ENCODE data around the gene CES2.

Gene CES2

DNA sequence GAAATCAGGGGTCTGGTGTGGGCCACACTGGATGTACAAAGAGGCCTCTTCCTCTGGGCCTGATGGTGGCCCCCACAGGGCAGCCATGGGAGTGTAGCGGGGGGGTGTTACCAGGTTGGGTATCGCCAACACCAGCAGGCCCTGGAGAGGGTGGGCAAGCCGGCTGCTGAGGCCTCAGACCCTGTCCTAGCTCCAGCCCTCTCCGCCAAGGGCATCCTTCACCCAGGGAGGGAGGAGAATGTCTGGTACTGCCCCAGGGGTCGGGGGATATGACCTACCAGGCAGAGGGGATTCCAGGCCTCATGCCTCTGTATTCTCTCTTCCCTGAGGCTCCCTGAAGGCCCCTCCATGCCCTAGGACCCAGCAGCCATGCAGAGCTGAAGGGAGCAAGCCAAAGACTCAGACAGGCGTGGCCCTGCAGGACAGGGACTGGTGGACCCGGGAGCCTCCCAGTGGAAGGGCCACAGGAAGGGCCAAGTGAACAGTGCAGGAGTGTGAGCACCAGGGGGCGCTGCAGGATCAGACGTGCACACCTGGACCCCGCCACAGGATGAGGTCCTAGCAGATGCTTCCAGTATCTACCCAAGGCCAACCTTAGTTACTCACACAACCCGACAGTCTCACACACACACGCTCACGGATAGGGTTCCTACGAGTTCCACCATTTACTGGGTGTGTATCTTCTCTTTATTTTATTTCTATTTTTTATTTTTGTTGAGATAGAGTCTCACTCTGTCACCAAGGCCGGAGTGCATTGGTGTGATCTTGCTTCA, 42.2 kb downstream of the CES2 start (continued):
- TF ChIP-seq, protein P1, sequence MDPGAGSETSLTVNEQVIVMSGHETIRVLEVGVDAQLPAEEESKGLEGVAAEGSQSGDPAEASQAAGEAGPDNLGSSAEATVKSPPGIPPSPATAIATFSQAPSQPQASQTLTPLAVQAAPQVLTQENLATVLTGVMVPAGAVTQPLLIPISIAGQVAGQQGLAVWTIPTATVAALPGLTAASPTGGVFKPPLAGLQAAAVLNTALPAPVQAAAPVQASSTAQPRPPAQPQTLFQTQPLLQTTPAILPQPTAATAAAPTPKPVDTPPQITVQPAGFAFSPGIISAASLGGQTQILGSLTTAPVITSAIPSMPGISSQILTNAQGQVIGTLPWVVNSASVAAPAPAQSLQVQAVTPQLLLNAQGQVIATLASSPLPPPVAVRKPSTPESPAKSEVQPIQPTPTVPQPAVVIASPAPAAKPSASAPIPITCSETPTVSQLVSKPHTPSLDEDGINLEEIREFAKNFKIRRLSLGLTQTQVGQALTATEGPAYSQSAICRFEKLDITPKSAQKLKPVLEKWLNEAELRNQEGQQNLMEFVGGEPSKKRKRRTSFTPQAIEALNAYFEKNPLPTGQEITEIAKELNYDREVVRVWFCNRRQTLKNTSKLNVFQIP (CRISPR knock-in tag; IDR thresholded peaks at IDR 0.05; ENCODE audit: borderline replicate concordance, low read depth) = no peak
- no peak for TF ChIP-seq CSDC2 (CRISPR knock-in tag; IDR thresholded peaks at IDR 0.05)
- TF ChIP-seq RARB (CRISPR knock-in tag; IDR thresholded peaks at IDR 0.05) = no peak
- no peak for TF ChIP-seq SNAI2 (CRISPR knock-in tag; IDR thresholded peaks at IDR 0.05)

DNA sequence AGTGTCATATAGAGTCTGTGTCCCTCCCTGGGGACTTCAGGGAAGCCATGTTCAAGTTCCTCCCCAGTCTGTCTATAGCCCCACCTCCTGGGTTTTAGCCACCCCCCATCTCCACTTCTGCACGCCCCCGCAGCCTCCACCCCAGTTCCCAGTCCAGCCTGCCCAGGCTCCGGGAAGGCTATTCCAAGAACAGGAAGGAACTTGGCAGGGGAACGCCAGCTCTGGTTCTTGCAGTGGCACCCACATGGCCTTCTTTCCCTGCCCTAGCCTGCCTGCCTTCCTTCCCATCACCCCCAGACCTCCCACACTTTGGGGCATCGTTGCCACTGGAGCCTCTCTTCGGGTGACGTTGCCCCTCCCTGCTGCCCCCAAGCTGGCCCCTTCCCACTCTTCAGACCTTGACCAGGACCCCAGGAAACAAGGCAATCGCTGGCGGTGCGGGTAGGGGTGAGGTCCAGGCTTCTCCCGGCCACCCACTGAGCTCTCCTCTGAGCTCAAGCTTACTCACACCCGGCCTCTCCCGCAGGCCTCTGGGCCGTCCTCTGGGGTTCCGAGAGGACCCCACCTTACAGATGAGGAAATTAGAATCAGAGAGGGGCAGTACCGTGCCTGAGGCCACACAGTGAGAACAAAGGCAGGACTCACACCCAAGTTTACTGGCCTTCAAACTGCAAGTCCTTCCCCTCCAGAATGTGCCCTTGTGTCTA, 43.8 kb downstream of the CES2 start:
- TF ChIP-seq ARNTL (CRISPR knock-in tag; IDR thresholded peaks at IDR 0.05; ENCODE audit: borderline replicate concordance, low read depth) = no peak
- TF ChIP-seq, protein P2, sequence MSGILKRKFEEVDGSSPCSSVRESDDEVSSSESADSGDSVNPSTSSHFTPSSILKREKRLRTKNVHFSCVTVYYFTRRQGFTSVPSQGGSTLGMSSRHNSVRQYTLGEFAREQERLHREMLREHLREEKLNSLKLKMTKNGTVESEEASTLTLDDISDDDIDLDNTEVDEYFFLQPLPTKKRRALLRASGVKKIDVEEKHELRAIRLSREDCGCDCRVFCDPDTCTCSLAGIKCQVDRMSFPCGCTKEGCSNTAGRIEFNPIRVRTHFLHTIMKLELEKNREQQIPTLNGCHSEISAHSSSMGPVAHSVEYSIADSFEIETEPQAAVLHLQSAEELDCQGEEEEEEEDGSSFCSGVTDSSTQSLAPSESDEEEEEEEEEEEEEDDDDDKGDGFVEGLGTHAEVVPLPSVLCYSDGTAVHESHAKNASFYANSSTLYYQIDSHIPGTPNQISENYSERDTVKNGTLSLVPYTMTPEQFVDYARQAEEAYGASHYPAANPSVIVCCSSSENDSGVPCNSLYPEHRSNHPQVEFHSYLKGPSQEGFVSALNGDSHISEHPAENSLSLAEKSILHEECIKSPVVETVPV (CRISPR knock-in tag; IDR thresholded peaks at IDR 0.05) = no peak
- TF ChIP-seq SNAI2 (CRISPR knock-in tag; IDR thresholded peaks at IDR 0.05) = no peak
- no peak for TF ChIP-seq RARB (CRISPR knock-in tag; IDR thresholded peaks at IDR 0.05)
- no peak for TF ChIP-seq ZC3H10 (CRISPR knock-in tag; IDR thresholded peaks at IDR 0.05)
- TF ChIP-seq ZNF70 (CRISPR knock-in tag; IDR thresholded peaks at IDR 0.05) = no peak
- TF ChIP-seq, protein P3, sequence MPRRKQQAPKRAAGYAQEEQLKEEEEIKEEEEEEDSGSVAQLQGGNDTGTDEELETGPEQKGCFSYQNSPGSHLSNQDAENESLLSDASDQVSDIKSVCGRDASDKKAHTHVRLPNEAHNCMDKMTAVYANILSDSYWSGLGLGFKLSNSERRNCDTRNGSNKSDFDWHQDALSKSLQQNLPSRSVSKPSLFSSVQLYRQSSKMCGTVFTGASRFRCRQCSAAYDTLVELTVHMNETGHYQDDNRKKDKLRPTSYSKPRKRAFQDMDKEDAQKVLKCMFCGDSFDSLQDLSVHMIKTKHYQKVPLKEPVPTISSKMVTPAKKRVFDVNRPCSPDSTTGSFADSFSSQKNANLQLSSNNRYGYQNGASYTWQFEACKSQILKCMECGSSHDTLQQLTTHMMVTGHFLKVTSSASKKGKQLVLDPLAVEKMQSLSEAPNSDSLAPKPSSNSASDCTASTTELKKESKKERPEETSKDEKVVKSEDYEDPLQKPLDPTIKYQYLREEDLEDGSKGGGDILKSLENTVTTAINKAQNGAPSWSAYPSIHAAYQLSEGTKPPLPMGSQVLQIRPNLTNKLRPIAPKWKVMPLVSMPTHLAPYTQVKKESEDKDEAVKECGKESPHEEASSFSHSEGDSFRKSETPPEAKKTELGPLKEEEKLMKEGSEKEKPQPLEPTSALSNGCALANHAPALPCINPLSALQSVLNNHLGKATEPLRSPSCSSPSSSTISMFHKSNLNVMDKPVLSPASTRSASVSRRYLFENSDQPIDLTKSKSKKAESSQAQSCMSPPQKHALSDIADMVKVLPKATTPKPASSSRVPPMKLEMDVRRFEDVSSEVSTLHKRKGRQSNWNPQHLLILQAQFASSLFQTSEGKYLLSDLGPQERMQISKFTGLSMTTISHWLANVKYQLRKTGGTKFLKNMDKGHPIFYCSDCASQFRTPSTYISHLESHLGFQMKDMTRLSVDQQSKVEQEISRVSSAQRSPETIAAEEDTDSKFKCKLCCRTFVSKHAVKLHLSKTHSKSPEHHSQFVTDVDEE (CRISPR knock-in tag; IDR thresholded peaks at IDR 0.05) = no peak
- TF ChIP-seq BACH2 (CRISPR knock-in tag; IDR thresholded peaks at IDR 0.05; ENCODE audit: borderline replicate concordance) = no peak
- TF ChIP-seq ZFP3 (CRISPR knock-in tag; IDR thresholded peaks at IDR 0.05) = no peak
- no peak for TF ChIP-seq TCF4 (CRISPR knock-in tag; IDR thresholded peaks at IDR 0.05; ENCODE audit: borderline replicate concordance)
- no peak for TF ChIP-seq ZFP30 (CRISPR knock-in tag; IDR thresholded peaks at IDR 0.05)
- no peak for TF ChIP-seq ZNF8 (CRISPR knock-in tag; IDR thresholded peaks at IDR 0.05)
- no peak for TF ChIP-seq OSR1 (CRISPR knock-in tag; IDR thresholded peaks at IDR 0.05)
- TF ChIP-seq CSDC2 (CRISPR knock-in tag; IDR thresholded peaks at IDR 0.05) = no peak
- TF ChIP-seq, protein P4, sequence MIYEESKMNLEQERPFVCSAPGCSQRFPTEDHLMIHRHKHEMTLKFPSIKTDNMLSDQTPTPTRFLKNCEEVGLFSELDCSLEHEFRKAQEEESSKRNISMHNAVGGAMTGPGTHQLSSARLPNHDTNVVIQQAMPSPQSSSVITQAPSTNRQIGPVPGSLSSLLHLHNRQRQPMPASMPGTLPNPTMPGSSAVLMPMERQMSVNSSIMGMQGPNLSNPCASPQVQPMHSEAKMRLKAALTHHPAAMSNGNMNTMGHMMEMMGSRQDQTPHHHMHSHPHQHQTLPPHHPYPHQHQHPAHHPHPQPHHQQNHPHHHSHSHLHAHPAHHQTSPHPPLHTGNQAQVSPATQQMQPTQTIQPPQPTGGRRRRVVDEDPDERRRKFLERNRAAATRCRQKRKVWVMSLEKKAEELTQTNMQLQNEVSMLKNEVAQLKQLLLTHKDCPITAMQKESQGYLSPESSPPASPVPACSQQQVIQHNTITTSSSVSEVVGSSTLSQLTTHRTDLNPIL (CRISPR knock-in tag; IDR thresholded peaks at IDR 0.05; ENCODE audit: low read depth) = no peak
- no peak for TF ChIP-seq TOX (CRISPR knock-in tag; IDR thresholded peaks at IDR 0.05; ENCODE audit: borderline replicate concordance)
- no peak for TF ChIP-seq GLIS3 (CRISPR knock-in tag; IDR thresholded peaks at IDR 0.05)
- no peak for ATAC-seq

DNA sequence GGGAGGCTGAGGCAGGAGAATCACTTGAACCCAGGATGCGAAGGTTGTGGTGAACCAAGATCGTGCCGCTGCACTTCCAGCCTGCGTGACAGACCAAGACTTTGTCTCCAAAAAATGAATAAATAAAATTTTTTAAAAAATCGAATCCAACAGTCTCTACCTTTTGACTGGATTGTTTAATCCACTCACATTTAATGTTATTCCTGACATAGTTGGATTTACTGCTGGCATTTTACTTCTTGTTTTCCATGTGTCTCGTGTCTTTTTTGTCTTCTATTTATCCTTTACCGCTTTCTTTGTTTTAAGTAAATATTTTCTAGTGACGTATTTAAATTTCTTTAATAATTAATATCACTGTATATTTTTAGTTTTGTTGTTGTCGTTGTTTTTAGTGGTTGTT, 47.7 kb downstream of the CES2 start:
- TF ChIP-seq ESRRG (CRISPR knock-in tag; IDR thresholded peaks at IDR 0.05) (no peak), SNAI2 (CRISPR knock-in tag; IDR thresholded peaks at IDR 0.05) (no peak), ARNTL (CRISPR knock-in tag; IDR thresholded peaks at IDR 0.05; ENCODE audit: borderline replicate concordance, low read depth) (no peak), ISL1 (CRISPR knock-in tag; IDR thresholded peaks at IDR 0.05) (no peak), ZNF70 (CRISPR knock-in tag; IDR thresholded peaks at IDR 0.05) (no peak), ZFP30 (CRISPR knock-in tag; IDR thresholded peaks at IDR 0.05) (no peak), BACH2 (CRISPR knock-in tag; IDR thresholded peaks at IDR 0.05; ENCODE audit: borderline replicate concordance) (no peak)
- TF ChIP-seq, protein P5, sequence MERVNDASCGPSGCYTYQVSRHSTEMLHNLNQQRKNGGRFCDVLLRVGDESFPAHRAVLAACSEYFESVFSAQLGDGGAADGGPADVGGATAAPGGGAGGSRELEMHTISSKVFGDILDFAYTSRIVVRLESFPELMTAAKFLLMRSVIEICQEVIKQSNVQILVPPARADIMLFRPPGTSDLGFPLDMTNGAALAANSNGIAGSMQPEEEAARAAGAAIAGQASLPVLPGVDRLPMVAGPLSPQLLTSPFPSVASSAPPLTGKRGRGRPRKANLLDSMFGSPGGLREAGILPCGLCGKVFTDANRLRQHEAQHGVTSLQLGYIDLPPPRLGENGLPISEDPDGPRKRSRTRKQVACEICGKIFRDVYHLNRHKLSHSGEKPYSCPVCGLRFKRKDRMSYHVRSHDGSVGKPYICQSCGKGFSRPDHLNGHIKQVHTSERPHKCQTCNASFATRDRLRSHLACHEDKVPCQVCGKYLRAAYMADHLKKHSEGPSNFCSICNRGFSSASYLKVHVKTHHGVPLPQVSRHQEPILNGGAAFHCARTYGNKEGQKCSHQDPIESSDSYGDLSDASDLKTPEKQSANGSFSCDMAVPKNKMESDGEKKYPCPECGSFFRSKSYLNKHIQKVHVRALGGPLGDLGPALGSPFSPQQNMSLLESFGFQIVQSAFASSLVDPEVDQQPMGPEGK (CRISPR knock-in tag; IDR thresholded peaks at IDR 0.05; ENCODE audit: borderline replicate concordance) = no peak
- TF ChIP-seq, protein P1 (CRISPR knock-in tag; IDR thresholded peaks at IDR 0.05; ENCODE audit: borderline replicate concordance, low read depth) = no peak
- TF ChIP-seq, protein P3 (CRISPR knock-in tag; IDR thresholded peaks at IDR 0.05) = no peak
- ATAC-seq = no peak

Data from SK-N-SH treated with all-trans-retinoic acid at 6 μM for 48 hours (cell line).